Nephron progenitor cell (in vitro differentiated cells): ENCODE results near the gene C4BPB.

Source experiments
- DNase-seq: peaks from one replicate; pipeline ENCODE4 v3.0.0; 2021
- H3K27ac Mint-ChIP-seq: 2 replicates; pipeline ENCODE4 v1.8.0; 2021; ENCODE audit warnings: mild to moderate bottlenecking, moderate library complexity, mixed read lengths
- H3K27me3 Mint-ChIP-seq: 2 replicates; pipeline ENCODE4 v1.8.0; 2021; ENCODE audit warnings: mild to moderate bottlenecking, low read depth, mixed read lengths; ENCODE audit not compliant: poor library complexity
- H3K36me3 Mint-ChIP-seq: 2 replicates; pipeline ENCODE4 v1.8.0; 2021; ENCODE audit warnings: low read depth, mixed read lengths
- H3K4me1 Mint-ChIP-seq: 2 replicates; pipeline ENCODE4 v1.8.0; 2021; ENCODE audit warnings: mixed read lengths
- H3K4me3 Mint-ChIP-seq: 2 replicates; pipeline ENCODE4 v1.8.0; 2021; ENCODE audit warnings: mild to moderate bottlenecking, moderate library complexity, mixed read lengths
- H3K9me3 Mint-ChIP-seq: 2 replicates; pipeline ENCODE4 v1.8.0; 2021; ENCODE audit warnings: mild to moderate bottlenecking, moderate library complexity, mixed read lengths
- TF ChIP-seq, protein P1 (sequence below): fragments of 200-600 bp; sonication (generic); IDR thresholded peaks from 2 replicates; pipeline ENCODE4 v1.5.0; 2021; ENCODE audit warnings: antibody characterized with exemption

The C4BPB gene

DNA sequence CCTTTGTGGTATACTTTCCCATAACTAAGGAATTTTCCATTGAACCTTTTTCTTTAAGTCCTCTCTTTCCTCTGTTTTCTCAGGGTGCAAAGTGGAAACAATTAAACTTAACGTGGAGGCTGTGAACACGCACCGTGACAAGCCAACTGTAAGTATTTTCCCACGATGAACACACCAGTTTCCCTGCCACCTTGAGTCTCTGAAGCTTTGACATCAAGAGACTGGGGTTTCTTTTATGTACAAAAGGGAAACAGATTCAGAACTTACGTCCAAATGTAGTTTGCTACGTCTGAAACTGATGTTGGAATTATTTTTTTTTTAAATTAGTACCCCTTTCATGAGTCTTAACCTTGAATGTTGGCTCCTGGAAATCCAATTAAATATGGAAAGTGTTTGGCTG, 17.2 kb upstream of the C4BPB start:
- DNase-seq, result no peak
- H3K9me3 Mint-ChIP-seq, result no peaks in the 10 kb centered on the region
- peaks cover 46% of the 10 kb centered on the region for H3K4me1 Mint-ChIP-seq
- peaks cover 7% of the 10 kb centered on the region for H3K27me3 Mint-ChIP-seq
- H3K36me3 Mint-ChIP-seq, result peaks cover 7% of the 10 kb centered on the region
- no peak overlapping the region for H3K4me3 Mint-ChIP-seq
- no peak overlapping the region for H3K27ac Mint-ChIP-seq
- TF ChIP-seq, protein P1, sequence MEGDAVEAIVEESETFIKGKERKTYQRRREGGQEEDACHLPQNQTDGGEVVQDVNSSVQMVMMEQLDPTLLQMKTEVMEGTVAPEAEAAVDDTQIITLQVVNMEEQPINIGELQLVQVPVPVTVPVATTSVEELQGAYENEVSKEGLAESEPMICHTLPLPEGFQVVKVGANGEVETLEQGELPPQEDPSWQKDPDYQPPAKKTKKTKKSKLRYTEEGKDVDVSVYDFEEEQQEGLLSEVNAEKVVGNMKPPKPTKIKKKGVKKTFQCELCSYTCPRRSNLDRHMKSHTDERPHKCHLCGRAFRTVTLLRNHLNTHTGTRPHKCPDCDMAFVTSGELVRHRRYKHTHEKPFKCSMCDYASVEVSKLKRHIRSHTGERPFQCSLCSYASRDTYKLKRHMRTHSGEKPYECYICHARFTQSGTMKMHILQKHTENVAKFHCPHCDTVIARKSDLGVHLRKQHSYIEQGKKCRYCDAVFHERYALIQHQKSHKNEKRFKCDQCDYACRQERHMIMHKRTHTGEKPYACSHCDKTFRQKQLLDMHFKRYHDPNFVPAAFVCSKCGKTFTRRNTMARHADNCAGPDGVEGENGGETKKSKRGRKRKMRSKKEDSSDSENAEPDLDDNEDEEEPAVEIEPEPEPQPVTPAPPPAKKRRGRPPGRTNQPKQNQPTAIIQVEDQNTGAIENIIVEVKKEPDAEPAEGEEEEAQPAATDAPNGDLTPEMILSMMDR, result no peak

GRCh38 chr1:207072233-207072632, 16.4 kb upstream of the C4BPB start:
- Mint-ChIP-seq H3K27me3 (peaks cover 7% of the 10 kb centered on the region), H3K9me3 (no peaks in the 10 kb centered on the region), H3K36me3 (peaks cover 7% of the 10 kb centered on the region), H3K27ac (peak overlapping the region; percentile 58), H3K4me1 (peaks cover 43% of the 10 kb centered on the region), H3K4me3 (no peak overlapping the region)
- TF ChIP-seq, protein P1, result no peak
- DNase-seq, result peak; percentile 18

DNA sequence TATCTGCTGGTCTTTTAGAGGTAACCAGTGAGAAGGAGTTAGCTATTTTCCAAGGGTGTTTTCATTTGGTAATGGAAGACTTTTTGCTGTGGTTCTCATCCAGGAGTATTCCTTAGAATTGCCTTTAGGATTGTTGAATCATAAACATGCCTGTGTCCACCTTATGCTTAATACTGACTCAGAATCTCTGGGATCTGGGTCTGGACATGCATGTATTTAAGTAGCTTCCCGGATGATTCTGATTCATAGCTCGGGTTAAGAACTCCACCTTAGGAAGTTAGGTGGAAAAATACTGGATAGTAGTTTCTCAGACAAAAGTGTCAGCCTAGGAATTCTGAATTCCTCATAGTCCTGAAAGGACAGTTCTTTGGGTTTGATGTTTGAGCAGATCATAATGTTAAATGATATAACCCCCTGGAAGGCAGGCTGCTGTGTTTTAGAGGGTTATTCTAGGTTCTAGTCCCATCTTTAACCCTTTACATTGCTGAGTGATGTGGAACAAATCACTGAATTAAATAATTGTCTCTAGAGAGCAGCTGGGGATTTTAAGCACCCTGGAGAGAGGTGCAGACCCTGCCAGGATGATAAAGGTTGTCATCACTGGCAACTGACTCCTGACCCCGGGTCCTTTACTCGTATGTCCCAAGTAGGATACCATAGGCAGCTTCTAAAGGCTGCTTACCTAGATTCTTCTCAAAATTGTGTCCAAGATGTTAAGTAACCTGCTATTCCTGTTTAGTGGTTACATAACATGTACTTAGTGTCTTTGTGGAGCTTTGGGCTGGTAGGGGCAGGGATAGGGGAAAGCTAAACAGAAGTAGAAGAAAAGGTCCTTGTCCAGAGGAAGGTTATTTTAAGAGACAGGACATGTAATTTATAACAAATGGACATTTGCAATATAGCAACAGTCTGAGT, 14.5 kb upstream of the C4BPB start:
- Mint-ChIP-seq H3K4me3 (no peak overlapping the region), H3K4me1 (peaks cover 33% of the 10 kb centered on the region), H3K27me3 (peaks cover 4% of the 10 kb centered on the region), H3K36me3 (peaks cover 3% of the 10 kb centered on the region), H3K27ac (no peak overlapping the region), H3K9me3 (no peaks in the 10 kb centered on the region)
- no peak for DNase-seq
- TF ChIP-seq, protein P1, result no peak

DNA sequence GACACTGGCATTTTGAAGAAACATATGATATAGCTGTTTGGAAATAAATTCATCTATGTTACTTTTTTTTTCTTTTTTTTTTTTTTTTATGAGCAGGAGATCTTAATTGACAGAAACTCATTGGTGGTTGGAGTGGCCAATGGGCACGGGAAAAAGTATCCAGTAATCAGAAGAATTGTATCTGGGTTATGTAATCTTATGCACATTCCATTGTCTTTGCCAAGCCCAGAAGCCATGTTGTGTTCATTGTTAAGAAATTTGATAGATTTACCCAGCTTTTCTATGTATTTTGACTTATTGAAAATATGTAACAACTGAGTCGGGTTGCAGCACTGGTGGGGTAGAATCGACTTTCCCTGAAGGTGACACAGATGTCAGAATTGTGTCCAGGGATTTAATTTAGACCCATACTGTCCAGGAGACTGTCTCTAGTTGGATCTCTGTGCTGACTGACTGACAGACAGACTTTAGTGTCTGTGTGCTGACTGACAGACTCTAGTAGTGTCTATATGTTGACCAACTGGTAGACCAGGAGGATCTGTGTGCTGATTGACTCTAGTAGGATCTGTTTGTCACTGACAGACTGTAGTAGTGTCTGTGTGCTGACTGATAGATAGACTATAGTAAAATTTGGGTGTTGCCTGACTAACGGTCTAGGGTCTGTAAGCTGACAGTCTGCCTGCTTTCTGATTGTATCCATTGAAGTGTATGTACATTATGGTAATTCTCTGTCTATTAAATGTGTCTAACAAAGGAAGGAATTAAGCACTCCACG, 12.3 kb upstream of the C4BPB start:
- no peak for DNase-seq
- TF ChIP-seq, protein P1, result no peak
- Mint-ChIP-seq H3K9me3 (no peaks in the 10 kb centered on the region), H3K27ac (no peak overlapping the region), H3K27me3 (peaks cover 9% of the 10 kb centered on the region), H3K36me3 (no peaks in the 10 kb centered on the region), H3K4me3 (no peak overlapping the region), H3K4me1 (peaks cover 19% of the 10 kb centered on the region)

GRCh38 chr1:207077012-207077411, 11.6 kb upstream of the C4BPB start:
- TF ChIP-seq, protein P1, result no peak
- DNase-seq, result no peak
- H3K9me3 Mint-ChIP-seq, result no peaks in the 10 kb centered on the region
- no peaks in the 10 kb centered on the region for H3K36me3 Mint-ChIP-seq
- peaks cover 9% of the 10 kb centered on the region for H3K27me3 Mint-ChIP-seq
- H3K4me3 Mint-ChIP-seq, result no peak overlapping the region
- peaks cover 13% of the 10 kb centered on the region for H3K4me1 Mint-ChIP-seq
- H3K27ac Mint-ChIP-seq, result no peak overlapping the region
